Type B pancreatic cell (in vitro differentiated cells): ENCODE measurements around the gene SLC11A2. TPM values are rescaled to one million over a fixed set of nuclear protein-coding genes. Genes with fewer than 3 reads are reported as not detected.
"Not testable (repeated sequence)": the region's sequence is repeated elsewhere in the genome, so short reads cannot be mapped to it uniquely, and the experiment has no call there.

Source experiments
- DNase-seq: peaks from one replicate; pipeline ENCODE4 v3.0.0; 2021; ENCODE audit warnings: mixed read lengths; ENCODE audit not compliant: unreplicated experiment; ENCODE audit errors: extremely low spot score
- H3K27ac Mint-ChIP-seq: 2 replicates; pipeline ENCODE4 v1.8.0; 2021; ENCODE audit warnings: mild to moderate bottlenecking, mixed read lengths
- H3K27me3 Mint-ChIP-seq: 2 replicates; pipeline ENCODE4 v1.8.0; 2021; ENCODE audit warnings: mixed read lengths
- H3K36me3 Mint-ChIP-seq: 2 replicates; pipeline ENCODE4 v1.8.0; 2021; ENCODE audit warnings: mixed read lengths
- H3K4me1 Mint-ChIP-seq: one replicate; pipeline ENCODE4 v1.8.0; 2021; ENCODE audit warnings: mixed read lengths; ENCODE audit not compliant: unreplicated experiment
- H3K4me3 Mint-ChIP-seq: 2 replicates; pipeline ENCODE4 v1.8.0; 2021; ENCODE audit warnings: mild to moderate bottlenecking, mixed read lengths
- H3K9me3 Mint-ChIP-seq: 2 replicates; pipeline ENCODE4 v1.8.0; 2021; ENCODE audit warnings: mixed read lengths
- total RNA-seq: library from RNA; stranded (reverse); gene quantifications from 2 replicates; pipeline ENCODE4 v1.2.1, GENCODE V29; 2021; ENCODE audit warnings: low replicate concordance
- TF ChIP-seq, protein P1 (sequence below): fragments of 200-600 bp; sonication (generic); conservative IDR thresholded peaks from 2 replicates; pipeline ENCODE4 v1.5.0; 2021; ENCODE audit warnings: antibody characterized with exemption, mild to moderate bottlenecking

The SLC11A2 gene
- total RNA-seq, 1 donor from 2014 or later: 56.3 TPM

DNA sequence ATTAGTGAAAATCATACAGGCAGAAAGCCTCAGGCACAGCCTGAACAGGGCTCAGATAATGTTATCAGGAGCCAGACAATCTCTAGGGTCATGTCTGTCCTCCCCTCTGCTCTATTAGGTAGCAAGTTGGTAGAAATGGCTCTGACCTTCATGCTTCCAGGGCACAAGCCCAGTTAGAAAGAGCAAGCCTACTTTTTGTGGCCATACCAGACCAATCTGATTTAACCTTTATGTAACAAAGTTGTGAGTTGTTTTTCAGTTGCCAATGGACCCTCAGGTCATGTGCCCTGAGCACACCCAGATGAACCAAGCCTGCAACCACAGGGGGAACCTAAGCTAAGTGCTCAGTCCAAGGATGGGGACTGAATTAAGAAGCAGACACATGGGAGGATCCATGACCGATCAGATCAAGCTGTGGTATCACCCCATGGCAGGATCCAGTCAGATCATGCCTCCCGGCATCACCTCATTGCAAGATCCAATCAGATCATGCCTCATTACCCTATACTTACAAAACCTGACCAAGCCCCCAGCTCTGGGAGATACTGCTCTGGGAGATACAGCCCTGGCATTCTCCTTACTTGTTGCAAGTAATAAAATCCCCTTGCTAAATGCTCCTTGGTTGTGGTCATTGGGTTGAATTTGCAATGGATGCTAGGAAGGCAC is 92.6 kb downstream of the SLC11A2 start:
- TF ChIP-seq, protein P1, sequence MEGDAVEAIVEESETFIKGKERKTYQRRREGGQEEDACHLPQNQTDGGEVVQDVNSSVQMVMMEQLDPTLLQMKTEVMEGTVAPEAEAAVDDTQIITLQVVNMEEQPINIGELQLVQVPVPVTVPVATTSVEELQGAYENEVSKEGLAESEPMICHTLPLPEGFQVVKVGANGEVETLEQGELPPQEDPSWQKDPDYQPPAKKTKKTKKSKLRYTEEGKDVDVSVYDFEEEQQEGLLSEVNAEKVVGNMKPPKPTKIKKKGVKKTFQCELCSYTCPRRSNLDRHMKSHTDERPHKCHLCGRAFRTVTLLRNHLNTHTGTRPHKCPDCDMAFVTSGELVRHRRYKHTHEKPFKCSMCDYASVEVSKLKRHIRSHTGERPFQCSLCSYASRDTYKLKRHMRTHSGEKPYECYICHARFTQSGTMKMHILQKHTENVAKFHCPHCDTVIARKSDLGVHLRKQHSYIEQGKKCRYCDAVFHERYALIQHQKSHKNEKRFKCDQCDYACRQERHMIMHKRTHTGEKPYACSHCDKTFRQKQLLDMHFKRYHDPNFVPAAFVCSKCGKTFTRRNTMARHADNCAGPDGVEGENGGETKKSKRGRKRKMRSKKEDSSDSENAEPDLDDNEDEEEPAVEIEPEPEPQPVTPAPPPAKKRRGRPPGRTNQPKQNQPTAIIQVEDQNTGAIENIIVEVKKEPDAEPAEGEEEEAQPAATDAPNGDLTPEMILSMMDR: no peak
- H3K9me3 Mint-ChIP-seq: no peaks in the 10 kb centered on the region
- no peak for DNase-seq
- H3K27ac Mint-ChIP-seq: peak overlapping the region; percentile 78
- no peak overlapping the region for H3K4me3 Mint-ChIP-seq
- H3K36me3 Mint-ChIP-seq: peaks cover 15% of the 10 kb centered on the region
- peaks cover 34% of the 10 kb centered on the region for H3K4me1 Mint-ChIP-seq
- no peaks in the 10 kb centered on the region for H3K27me3 Mint-ChIP-seq

- Mint-ChIP-seq H3K27ac (no peak overlapping the region), H3K4me3 (no peak overlapping the region), H3K27me3 (no peaks in the 10 kb centered on the region), H3K9me3 (no peaks in the 10 kb centered on the region), H3K4me1 (peaks cover 41% of the 10 kb centered on the region), H3K36me3 (peaks cover 18% of the 10 kb centered on the region)
- TF ChIP-seq, protein P1: no peak
- DNase-seq: no peak
These were observed 93.3 kb downstream of the SLC11A2 start for GRCh38 chr12:50932787-50933280.

DNA sequence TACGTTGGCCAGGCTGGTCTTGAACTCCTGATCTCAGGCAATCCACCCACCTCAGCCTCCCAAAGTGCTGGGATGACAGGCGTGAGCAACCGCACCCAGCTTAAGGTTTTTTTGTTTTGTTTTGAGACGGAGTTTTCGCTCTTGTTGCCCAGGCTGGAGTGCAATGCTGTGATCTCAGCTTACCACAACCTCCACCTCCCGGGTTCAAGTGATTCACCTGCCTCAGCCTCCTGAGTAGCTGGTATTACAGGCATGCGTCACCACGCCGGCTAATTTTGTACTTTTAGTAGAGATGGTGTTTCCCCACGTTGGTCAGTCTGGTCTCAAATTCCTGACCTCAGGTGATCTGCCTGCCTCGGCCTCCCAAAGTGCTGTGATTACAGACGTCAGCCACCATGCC is 95.7 kb downstream of the SLC11A2 start:
- H3K27ac Mint-ChIP-seq, DNase-seq: not testable (repeated sequence)

DNA sequence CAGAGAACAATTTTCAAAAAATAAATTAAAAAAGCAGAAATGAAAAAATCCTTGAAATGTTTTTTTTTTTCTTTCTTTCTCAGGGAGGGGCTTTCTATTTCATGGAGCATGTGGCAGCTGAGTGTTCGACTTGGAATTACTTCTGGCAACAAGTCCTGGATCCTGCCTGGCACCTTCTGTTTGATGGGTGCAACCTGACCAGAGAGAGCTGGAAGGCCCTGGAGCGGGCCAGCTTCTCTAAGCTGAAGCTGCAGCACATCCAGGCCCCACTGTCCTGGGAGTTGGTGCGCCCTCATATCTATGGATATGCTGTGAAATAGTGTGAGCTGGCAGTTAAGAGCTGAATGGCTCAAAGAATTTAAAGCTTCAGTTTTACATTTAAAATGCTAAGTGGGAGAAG is 96.4 kb downstream of the SLC11A2 start:
- no peaks in the 10 kb centered on the region for H3K9me3 Mint-ChIP-seq
- no peak overlapping the region for H3K4me3 Mint-ChIP-seq
- H3K27me3 Mint-ChIP-seq: no peaks in the 10 kb centered on the region
- H3K4me1 Mint-ChIP-seq: peaks cover 47% of the 10 kb centered on the region
- TF ChIP-seq, protein P1: no peak
- DNase-seq: no peak
- peaks cover 13% of the 10 kb centered on the region for H3K36me3 Mint-ChIP-seq
- H3K27ac Mint-ChIP-seq: no peak overlapping the region

More for the DNA sequence above, 95.7 kb downstream of the SLC11A2 start:
- H3K36me3 Mint-ChIP-seq: peaks cover 13% of the 10 kb centered on the region
- peaks cover 45% of the 10 kb centered on the region for H3K4me1 Mint-ChIP-seq
- H3K4me3 Mint-ChIP-seq, H3K9me3 Mint-ChIP-seq, H3K27me3 Mint-ChIP-seq: not testable (repeated sequence)

Other genes starting within 250 kb of the SLC11A2 start
- gene TMPRSS12, start 183.5 kb downstream of the SLC11A2 start, total RNA-seq: 0.45 TPM in 1 of 2 replicates, not detected in the other
- not detected in 2 replicates for gene HIGD1C, start 73.8 kb downstream of the SLC11A2 start, total RNA-seq
- gene LETMD1, start 21.9 kb upstream of the SLC11A2 start, total RNA-seq: 67.8 and 68.7 TPM in 2 replicates
- 32.1 and 55.5 TPM in 2 replicates for gene CSRNP2, start 57.2 kb upstream of the SLC11A2 start, total RNA-seq
- gene TFCP2, start 146.8 kb upstream of the SLC11A2 start, total RNA-seq: 31.7 and 40.7 TPM in 2 replicates
- gene POU6F1, start 191.7 kb upstream of the SLC11A2 start, total RNA-seq: 5.6 and 6.6 TPM in 2 replicates
- 89.0 and 149 TPM in 2 replicates for gene DAZAP2, start 212.4 kb upstream of the SLC11A2 start, total RNA-seq
- gene SMAGP, start 244.0 kb upstream of the SLC11A2 start, total RNA-seq: 35.5 and 80.7 TPM in 2 replicates